ENCODE measurements around the gene EFNB3. TPM values are rescaled to one million over a fixed set of nuclear protein-coding genes. Genes with fewer than 3 reads are reported as not detected.

EFNB3 gene
- total RNA-seq, 8 experiments from 2014 or later = 1.2 to 490 (median 20.6) TPM

DNA sequence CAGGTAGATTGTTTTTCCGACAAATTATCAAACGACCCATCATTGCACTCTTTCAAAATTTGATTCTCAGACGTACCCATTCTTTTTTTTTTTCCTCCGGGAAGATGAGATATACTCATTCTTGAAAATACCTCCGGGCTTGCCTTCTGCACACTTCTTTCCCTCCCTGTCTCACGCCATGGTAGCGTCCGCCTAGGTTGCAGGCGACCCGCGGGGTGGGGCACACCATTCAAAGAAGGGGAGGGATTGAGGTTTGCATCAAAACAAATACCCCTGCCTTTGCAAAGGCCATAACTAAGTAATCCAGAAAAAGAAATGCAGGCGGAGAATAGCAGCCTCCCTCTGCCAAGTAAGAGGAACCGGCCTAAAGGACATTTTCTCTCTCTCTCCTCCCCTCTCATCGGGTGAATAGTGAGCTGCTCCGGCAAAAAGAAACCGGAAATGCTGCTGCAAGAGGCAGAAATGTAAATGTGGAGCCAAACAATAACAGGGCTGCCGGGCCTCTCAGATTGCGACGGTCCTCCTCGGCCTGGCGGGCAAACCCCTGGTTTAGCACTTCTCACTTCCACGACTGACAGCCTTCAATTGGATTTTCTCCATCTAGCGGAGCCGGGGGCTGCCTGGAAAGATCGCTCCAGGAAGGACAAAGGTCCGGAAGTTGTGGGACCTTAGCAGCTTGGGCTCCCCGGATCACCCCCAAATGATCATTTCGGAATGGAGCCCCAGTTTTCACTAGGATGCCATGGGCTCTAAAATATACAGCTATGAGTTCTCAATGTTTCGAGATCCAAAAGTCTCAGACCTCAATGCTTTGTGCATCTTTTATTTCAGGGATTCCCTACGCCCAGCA is 18.6 kb upstream of the EFNB3 start:
- ATAC-seq (replicated peaks in 6 of 8) = peak; percentile 38 to 61 (median 50)
- Histone ChIP-seq H3K27ac (peak overlapping the region; percentile 100), H3K4me3 (peak overlapping the region; percentile 45 to 95 (median 67)), H3K4me1 (replicated peaks in 1 of 2) (peaks cover 4 to 11% of the 10 kb centered on the region in 2 donors)
- WGBS, 10 experiments = 0 to 3% (median 0%) methylated on average over 1 to 20 of the region's 30 CpGs
- in situ Hi-C loops (cut with MboI; ENCODE audit: low pct_unique_long_range_greater_than_20kb in 2 of 9, low sequenced_read_pairs in 9 of 9, unreplicated experiment in 9 of 9) = no loop called here

DNA sequence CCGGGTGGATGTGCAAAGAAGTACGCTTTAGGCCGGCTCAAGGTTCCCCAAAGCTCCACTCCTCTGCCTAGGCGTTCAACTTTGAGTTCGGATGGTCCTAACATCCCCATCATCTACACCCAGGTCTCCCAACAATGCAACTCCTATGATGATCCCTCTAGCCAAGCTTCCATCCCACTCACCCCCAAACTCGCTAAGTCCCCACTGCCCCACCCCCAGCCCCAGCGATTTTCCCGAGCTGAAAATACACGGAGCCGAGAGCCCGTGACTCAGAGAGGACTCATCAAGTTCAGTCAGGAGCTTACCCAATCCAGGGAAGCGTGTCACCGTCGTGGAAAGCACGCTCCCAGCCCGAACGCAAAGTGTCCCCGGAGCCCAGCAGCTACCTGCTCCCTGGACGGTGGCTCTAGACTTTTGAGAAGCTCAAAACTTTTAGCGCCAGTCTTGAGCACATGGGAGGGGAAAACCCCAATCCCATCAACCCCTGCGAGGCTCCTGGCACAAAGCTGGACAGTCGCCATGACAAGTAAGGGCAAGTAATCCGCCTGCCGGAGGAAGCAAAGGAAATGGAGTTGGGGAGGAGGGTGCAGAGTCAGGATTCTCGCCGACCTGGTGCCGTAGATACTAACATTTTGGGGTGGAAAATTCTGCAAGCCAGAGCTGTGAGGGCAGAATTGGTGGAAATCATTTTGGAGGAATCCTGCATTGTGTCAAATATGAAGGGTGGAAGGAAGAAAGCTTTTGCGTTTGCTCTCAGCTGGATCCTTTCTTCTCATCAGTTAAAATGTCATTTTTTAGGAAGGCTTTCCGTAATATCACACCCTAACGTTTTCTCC is 17.7 kb upstream of the EFNB3 start, which contains the start of gene TP53:
TSS of gene TP53 (minus strand) at position 419 of the 836 bp plus-strand sequence. CDS start 10,896 bp downstream, outside the sequence.
- Histone ChIP-seq H3K4me3 (peak within 1 kb of the TSS; percentile 45 to 95 (median 67)), H3K4me1 (replicated peaks in 1 of 2) (peaks cover 4 to 11% of the 10 kb centered on the region in 2 donors), H3K27ac (peak within 1 kb of the TSS; percentile 100)
- peak; percentile 6 to 33 (median 16) for ATAC-seq (replicated peaks in 6 of 8)
- in situ Hi-C loops (cut with MboI; ENCODE audit: low pct_unique_long_range_greater_than_20kb in 2 of 9, low sequenced_read_pairs in 9 of 9, unreplicated experiment in 9 of 9) = no loop called here
- 0 to 2% (median 0%) methylated on average over 1 to 17 of the region's 30 CpGs for WGBS, 10 experiments

DNA sequence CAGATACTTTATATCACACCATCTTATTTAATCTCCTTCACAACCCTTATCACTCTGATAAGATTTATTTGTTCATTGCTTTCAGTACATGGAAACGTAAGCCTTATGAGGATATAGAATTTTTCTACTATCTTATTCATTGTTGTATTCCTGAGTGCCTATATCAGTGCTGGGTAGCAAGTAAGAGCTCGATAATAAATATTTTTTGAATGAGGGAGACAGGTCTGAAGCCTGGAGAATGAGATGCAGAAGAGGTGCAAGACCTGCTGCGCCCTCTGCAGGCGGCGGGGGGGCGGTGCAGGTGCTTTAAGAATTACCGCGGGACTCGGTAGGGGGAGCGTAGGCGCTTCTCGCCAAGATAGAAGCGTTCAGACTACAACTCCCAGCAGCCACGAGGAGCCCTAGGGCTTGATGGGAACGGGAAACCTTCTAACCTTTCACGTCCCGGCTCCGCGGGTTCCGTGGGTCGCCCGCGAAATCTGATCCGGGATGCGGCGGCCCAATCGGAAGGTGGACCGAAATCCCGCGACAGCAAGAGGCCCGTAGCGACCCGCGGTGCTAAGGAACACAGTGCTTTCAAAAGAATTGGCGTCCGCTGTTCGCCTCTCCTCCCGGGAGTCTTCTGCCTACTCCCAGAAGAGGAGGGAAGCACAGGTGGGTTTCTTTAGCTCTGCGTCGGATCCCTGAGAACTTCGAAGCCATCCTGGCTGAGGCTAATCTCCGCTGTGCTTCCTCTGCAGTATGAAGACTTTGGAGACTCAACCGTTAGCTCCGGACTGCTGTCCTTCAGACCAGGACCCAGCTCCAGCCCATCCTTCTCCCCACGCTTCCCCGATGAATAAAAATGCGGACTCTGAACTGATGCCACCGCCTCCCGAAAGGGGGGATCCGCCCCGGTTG is 16.8 kb upstream of the EFNB3 start, which contains the start of gene WRAP53:
TSS of gene WRAP53 (plus strand) at position 570 of the 900 bp plus-strand sequence. CDS start at position 742, 172 bp downstream.
- peak; percentile 77 to 86 (median 84) for ATAC-seq (replicated peaks in 6 of 8)
- Histone ChIP-seq H3K27ac (peak within 1 kb of the TSS; percentile 100), H3K4me3 (peak within 1 kb of the TSS; percentile 45 to 95 (median 67)), H3K4me1 (replicated peaks in 1 of 2) (peaks cover 4 to 11% of the 10 kb centered on the region in 2 donors)
- in situ Hi-C loops (cut with MboI; ENCODE audit: low pct_unique_long_range_greater_than_20kb in 2 of 9, low sequenced_read_pairs in 9 of 9, unreplicated experiment in 9 of 9) = no loop called here
- 0 to 4% (median 0%) methylated on average over 1 to 14 of the region's 51 CpGs for WGBS, 10 experiments

DNA sequence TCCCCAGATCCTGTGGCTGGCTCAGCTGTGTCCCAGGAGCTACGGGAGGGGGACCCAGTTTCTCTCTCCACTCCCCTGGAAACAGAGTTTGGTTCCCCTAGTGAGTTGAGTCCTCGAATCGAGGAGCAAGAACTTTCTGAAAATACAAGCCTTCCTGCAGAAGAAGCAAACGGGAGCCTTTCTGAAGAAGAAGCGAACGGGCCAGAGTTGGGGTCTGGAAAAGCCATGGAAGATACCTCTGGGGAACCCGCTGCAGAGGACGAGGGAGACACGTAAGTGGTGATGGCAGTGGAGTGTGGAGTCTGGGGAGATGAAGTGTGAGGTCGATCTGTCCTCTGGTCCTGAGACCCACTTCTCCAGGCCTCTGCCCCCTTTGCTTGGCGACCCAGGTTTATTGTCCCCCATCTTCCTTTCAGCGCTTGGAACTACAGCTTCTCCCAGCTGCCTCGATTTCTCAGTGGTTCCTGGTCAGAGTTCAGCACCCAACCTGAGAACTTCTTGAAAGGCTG is 16.1 kb upstream of the EFNB3 start:
- 0 to 40% (median 0%) methylated on average over 1 to 9 of the region's 13 CpGs; no CpG with 5 or more reads in 3 of the 10 experiments for WGBS, 10 experiments
- Histone ChIP-seq H3K4me1 (replicated peaks in 1 of 2) (peaks cover 3 to 11% of the 10 kb centered on the region in 2 donors), H3K4me3 (peak overlapping the region; percentile 45 to 95 (median 67)), H3K27ac (no peak overlapping the region)
- in situ Hi-C loops (cut with MboI; ENCODE audit: low pct_unique_long_range_greater_than_20kb in 2 of 9, low sequenced_read_pairs in 9 of 9, unreplicated experiment in 9 of 9) = no loop called here
- no peak for ATAC-seq (replicated peaks in 6 of 8)

DNA sequence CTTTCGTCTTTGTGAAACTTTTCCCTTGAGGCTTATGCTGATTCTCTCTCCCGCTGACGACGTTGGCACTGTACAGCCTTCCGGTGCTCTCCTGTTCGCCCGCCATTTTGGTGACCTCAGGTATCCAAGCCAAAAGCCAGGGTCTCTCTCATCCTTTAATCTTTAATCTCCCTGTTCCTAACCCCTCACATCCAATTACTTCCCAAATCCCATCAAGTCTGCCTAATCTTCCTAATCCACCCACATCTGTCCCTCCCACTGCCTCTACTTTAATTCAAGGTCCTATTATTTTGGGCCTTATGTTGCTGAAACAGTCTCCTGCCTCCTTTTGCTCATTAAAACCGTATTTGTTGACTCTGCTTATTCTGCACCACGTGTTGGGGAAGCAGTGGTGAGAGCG is 9.4 kb upstream of the EFNB3 start:
- WGBS, 10 experiments = 86 to 100% (median 98%) methylated on average over 1 to 10 of the region's 10 CpGs; no CpG with 5 or more reads in 1 of the 10 experiments
- H3K4me1 ChIP-seq (replicated peaks in 1 of 2) = no peaks in the 10 kb centered on the region
- H3K27ac ChIP-seq = no peak overlapping the region
- ATAC-seq (replicated peaks in 6 of 8) = no peak
- no peak overlapping the region for H3K4me3 ChIP-seq
- in situ Hi-C loops (cut with MboI; ENCODE audit: low pct_unique_long_range_greater_than_20kb in 2 of 9, low sequenced_read_pairs in 9 of 9, unreplicated experiment in 9 of 9) = no loop called here

DNA sequence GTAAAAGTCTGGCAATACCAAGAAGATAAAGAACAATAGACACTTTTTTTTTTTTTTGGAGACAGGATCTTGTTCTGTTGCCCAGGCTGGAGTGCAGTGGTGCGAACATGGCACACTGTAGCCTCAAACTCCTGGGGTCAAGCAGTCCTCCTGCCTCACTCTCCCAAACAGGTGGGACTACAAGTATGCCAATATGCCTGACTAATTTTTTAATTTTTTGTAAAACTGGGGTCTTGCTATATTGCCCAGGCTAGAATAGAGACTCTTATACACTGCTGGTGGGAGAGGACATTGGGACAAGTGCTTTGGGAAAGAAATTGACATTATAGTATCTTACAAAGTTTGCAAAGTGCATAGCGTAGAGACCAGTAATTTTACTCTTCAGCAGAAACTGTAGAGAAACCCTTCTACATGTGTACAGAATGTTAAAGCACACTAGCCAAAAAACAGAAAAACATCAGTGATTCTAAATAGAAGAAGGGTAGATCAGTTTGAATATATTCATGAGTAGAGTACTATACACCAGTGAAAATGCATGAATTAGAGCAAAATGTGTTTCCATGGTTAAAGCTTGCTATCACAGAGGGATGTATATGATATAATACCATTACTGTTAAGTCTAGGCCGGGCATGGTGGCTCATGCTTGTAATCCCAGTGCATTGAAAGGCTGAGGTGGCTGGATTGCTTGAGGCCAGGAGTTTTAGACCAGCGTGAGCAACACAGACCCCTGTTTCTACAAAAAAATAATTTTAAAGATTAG is 7.0 kb upstream of the EFNB3 start:
- 90 to 100% (median 98%) methylated on average over 1 to 4 of the region's 4 CpGs for WGBS, 10 experiments
- Histone ChIP-seq H3K27ac (no peak overlapping the region), H3K4me3 (no peak overlapping the region), H3K4me1 (replicated peaks in 1 of 2) (peaks cover under 1 to 3% of the 10 kb centered on the region in 2 donors)
- in situ Hi-C loops (cut with MboI; ENCODE audit: low pct_unique_long_range_greater_than_20kb in 2 of 9, low sequenced_read_pairs in 9 of 9, unreplicated experiment in 9 of 9) = no loop called here
- ATAC-seq (replicated peaks in 6 of 8) = no peak

DNA sequence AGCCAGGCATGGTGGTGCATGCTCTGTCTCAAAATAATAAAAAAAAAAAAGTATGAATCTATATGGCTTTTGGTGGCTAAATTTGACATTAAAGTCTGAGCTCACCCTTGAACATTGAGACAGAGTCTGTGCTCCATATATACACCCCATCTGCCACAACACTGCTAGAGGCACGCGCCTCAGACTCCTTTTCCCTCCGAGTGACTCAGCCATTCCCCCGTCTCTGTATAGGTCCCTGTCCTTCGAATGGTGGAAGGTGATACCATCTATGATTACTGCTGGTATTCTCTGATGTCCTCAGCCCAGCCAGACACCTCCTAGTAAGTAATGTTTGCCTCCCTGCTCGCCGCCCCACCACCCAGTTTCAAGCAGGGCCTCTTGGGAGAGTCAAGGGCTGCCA is 4.5 kb upstream of the EFNB3 start:
- ATAC-seq (replicated peaks in 6 of 8) = no peak
- no peak overlapping the region for H3K27ac ChIP-seq
- H3K4me3 ChIP-seq = no peak overlapping the region
- in situ Hi-C loops (cut with MboI; ENCODE audit: low pct_unique_long_range_greater_than_20kb in 2 of 9, low sequenced_read_pairs in 9 of 9, unreplicated experiment in 9 of 9) = loop anchor here in 1 of 9 experiments (25.0 kb wide), 1 partner anchor 137 kb away; the partner anchor contains the start of gene KDM6B
- WGBS, 10 experiments = 76 to 100% (median 91%) methylated on average over 1 to 5 of the region's 7 CpGs; no CpG with 5 or more reads in 2 of the 10 experiments
- peaks cover 15 to 16% of the 10 kb centered on the region in 2 donors for H3K4me1 ChIP-seq (replicated peaks in 1 of 2)

DNA sequence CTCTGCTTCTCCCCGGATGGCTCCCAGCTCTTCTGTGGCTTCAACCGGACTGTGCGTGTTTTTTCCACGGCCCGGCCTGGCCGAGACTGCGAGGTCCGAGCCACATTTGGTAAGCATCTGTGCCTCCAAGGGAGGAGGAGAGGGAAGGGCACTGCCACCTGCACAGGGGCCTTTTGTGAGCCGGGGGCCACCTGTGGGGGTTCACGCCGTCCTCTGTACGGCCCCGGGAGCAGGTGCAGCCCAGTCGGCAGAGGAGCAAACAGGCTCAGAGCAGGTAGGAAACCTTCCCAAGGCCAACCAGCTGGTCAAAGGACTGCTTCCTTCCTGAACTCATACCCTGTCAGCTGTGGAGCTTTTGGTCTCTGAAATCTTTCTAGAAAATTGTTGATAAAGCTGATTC is 3.3 kb upstream of the EFNB3 start:
- Histone ChIP-seq H3K27ac (no peak overlapping the region), H3K4me1 (replicated peaks in 1 of 2) (peaks cover 22 to 25% of the 10 kb centered on the region in 2 donors), H3K4me3 (no peak overlapping the region)
- ATAC-seq (replicated peaks in 6 of 8) = no peak
- in situ Hi-C loops (cut with MboI; ENCODE audit: low pct_unique_long_range_greater_than_20kb in 2 of 9, low sequenced_read_pairs in 9 of 9, unreplicated experiment in 9 of 9) = loop anchor here in 1 of 9 experiments (25.0 kb wide), 1 partner anchor 136 kb away; the partner anchor contains the start of gene KDM6B
- 85 to 100% (median 93%) methylated on average over 2 to 10 of the region's 14 CpGs; no CpG with 5 or more reads in 6 of the 10 experiments for WGBS, 10 experiments

DNA sequence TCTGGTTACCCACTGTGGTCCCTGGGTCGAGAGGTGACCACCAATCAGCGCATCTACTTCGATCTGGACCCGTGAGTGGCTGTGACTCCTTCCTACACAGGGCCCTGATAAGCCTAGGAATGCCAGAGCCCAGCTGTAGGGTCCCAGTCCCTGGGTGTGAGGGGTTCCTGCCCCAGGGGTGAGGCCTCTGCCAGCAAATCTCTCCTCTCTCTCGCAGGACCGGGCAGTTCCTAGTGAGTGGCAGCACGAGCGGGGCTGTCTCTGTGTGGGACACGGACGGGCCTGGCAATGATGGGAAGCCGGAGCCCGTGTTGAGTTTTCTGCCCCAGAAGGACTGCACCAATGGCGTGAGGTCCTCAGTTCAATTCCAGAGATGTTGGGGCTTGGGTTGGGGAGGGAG is 2.2 kb upstream of the EFNB3 start:
- peak overlapping the region; percentile 41 to 43 for H3K27ac ChIP-seq
- in situ Hi-C loops (cut with MboI; ENCODE audit: low pct_unique_long_range_greater_than_20kb in 2 of 9, low sequenced_read_pairs in 9 of 9, unreplicated experiment in 9 of 9) = loop anchor here in 1 of 9 experiments (25.0 kb wide), 1 partner anchor 135 kb away; the partner anchor contains the start of gene KDM6B
- H3K4me3 ChIP-seq = no peak overlapping the region
- peaks cover 30 to 31% of the 10 kb centered on the region in 2 donors for H3K4me1 ChIP-seq (replicated peaks in 1 of 2)
- no peak for ATAC-seq (replicated peaks in 6 of 8)
- WGBS, 10 experiments = 80 to 100% (median 80%) methylated on average over 1 of the region's 13 CpGs; no CpG with 5 or more reads in 7 of the 10 experiments

DNA sequence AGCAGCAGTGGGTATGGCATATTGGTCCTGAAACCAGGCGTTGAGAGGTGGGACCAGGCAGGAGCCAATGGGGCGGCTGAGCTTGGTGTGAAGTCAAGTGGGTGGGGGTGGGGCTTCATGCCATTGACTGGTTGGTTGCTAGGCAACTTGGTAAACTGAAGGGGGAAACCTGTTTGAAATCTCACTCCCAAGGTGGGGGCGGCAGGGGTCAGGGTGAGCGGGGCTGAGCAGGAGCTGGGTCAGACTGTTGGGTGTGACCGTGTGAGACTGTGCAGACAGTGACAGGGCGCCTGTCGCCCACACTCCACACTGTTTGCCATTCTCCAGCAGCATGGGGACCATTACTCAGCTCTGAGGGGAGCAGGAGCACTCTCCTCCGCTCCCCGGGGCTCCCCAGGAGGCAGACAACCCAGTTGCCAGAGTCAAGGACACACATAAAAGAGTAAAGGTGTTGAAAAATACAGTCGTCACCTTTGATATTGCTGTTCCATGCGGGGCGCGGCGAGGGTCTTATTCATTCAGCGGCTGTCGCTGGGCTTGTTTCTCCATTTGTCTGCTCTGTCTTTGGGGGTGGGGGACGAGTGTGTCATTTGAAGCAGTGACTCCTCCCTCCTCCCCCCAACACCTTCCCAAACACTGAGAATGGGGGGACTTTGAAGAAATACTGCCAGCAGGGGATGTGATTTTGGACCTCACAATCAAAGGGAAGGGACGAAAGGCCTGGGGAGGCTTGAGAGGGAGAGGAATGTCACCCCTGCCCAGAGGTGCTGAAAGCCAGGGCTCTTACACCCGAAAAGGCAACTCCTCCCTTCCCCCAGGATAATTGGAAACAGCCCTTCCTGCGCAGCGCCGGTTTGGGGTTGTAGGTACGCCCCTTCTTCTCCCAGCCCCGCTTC is 1.2 kb upstream of the EFNB3 start:
- 0 to 44% (median 17%) methylated on average over 2 to 9 of the region's 24 CpGs; no CpG with 5 or more reads in 4 of the 10 experiments for WGBS, 10 experiments
- H3K4me3 ChIP-seq = peak overlapping the region; percentile 80 to 98 (median 93)
- in situ Hi-C loops (cut with MboI; ENCODE audit: low pct_unique_long_range_greater_than_20kb in 2 of 9, low sequenced_read_pairs in 9 of 9, unreplicated experiment in 9 of 9) = loop anchor here in 1 of 9 experiments (25.0 kb wide), 1 partner anchor 133 kb away; the partner anchor contains the start of gene KDM6B
- peak; percentile 63 to 80 (median 74) for ATAC-seq (replicated peaks in 6 of 8)
- H3K4me1 ChIP-seq (replicated peaks in 1 of 2) = peaks cover 30 to 31% of the 10 kb centered on the region in 2 donors
- peak overlapping the region; percentile 10 to 41 for H3K27ac ChIP-seq
